Measurements from ENCODE around the gene KLHL5. TPM values are rescaled to one million over a fixed set of nuclear protein-coding genes. Genes with fewer than 3 reads are reported as not detected.

Gene KLHL5
- total and polyA plus RNA-seq, 2 of the 4 experiments (the other 2 are of a cell fraction): 58.8 to 97.7 TPM

DNA sequence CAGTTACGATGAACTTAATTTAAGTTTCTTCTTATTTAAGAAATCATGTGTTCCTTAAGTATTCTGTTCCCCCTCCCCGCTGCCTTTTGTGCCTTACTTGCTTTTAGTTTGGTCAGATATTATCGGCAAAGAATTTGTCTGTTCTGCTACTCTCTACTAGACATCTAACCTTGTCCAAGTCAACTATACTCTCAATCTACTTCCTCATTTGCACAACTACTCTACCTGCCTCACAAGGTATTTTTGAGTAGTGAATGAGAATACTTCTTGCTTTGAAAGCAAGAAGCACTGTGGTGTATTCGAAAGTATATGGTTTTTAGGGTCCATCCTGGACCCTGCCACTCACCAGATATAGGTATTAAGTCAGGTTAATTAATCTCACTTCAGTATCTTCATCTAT lies 8.0 kb upstream of the KLHL5 start:
- no TSS peak for BruUV-seq (replicated peaks)
- Histone ChIP-seq H4K20me1 (ENCODE audit: insufficient read depth, low read length) (peaks cover 91% of the 10 kb centered on the region), H4K8ac (ENCODE audit: low read depth in 2 of 2, low read length in 2 of 2) (no peak overlapping the region), H3K4me3 (ENCODE audit: insufficient read depth, low read depth, low read length) (no peak overlapping the region), H3K18ac (ENCODE audit: low read depth, low read length) (no peak overlapping the region), H2BK20ac (ENCODE audit: low read depth, low read length) (no peak overlapping the region), H3K27me3 (ENCODE audit: control insufficient read depth, insufficient read depth, low read length) (no peaks in the 10 kb centered on the region), H2BK120ac (ENCODE audit: low read depth, low read length) (no peak overlapping the region), H3K4me2 (ENCODE audit: low read depth, low read length) (no peak overlapping the region), H4K5ac (ENCODE audit: low read depth, low read length) (no peak overlapping the region), H3K27ac (ENCODE audit: insufficient read depth, low read length) (no peak overlapping the region), H3K79me1 (ENCODE audit: low read depth in 1 of 2, low read length in 2 of 2) (peaks cover 6 to 62% of the 10 kb centered on the region in 2 experiments; a peak in 3 of 4 replicates), H3K36me3 (ENCODE audit: control insufficient read depth, insufficient read depth, low read length) (peaks cover 2% of the 10 kb centered on the region; the same call in 1 of the 2 replicates), H3K9ac (ENCODE audit: low read depth, low read length) (no peak overlapping the region), H3K4ac (ENCODE audit: low read depth, low read length) (no peak overlapping the region), H2AFZ (replicated peaks; ENCODE audit: low read length, poor library complexity) (no peak overlapping the region), H3K14ac (replicated peaks; ENCODE audit: low read depth, low read length) (no peak overlapping the region), H3K56ac (ENCODE audit: extremely low read depth, insufficient read depth, low read length) (no peak overlapping the region), H3K23ac (ENCODE audit: low read depth, low read length) (no peak overlapping the region), H2AK5ac (ENCODE audit: low read depth, low read length) (no peak overlapping the region), H2BK15ac (ENCODE audit: low read depth, low read length) (no peak overlapping the region), H4K91ac (ENCODE audit: insufficient read depth, low read depth, low read length) (no peak overlapping the region), H2BK5ac (ENCODE audit: low read depth, low read length, poor library complexity, severe bottlenecking) (no peak overlapping the region), H3K9me3 (ENCODE audit: control insufficient read depth, insufficient read depth, low read length) (no peaks in the 10 kb centered on the region), H2AK9ac (replicated peaks; ENCODE audit: low read depth, low read length, poor library complexity) (no peak overlapping the region), H3K9me1 (ENCODE audit: insufficient read depth, low read length) (peaks cover 7% of the 10 kb centered on the region), H3K4me1 (ENCODE audit: control insufficient read depth, insufficient read depth, low read length) (peaks cover 5% of the 10 kb centered on the region)
- in situ Hi-C loops (cut with MboI; ENCODE audit: low sequenced_read_pairs) (no loop called here), dilution Hi-C loops (cut with HindIII; ENCODE audit: low sequenced_read_pairs, unreplicated experiment) (no loop called here), intact Hi-C loops (cut with micrococcal nuclease) (no loop called here)
- ChIA-PET POLR2A (ENCODE audit: unreplicated experiment) (no interaction called here), CTCF (no interaction called here)
- DNase-seq: no peak
- WGBS, 2 experiments (ENCODE audit: extremely low coverage in 2 of 2, insufficient read length in 1 of 2): 100% methylated on average over 1 of the region's 4 CpGs; no CpG with 5 or more reads in 1 of the 2 experiments
- no peak for ATAC-seq (ENCODE audit: low read depth)
- TF ChIP-seq MAZ (IDR thresholded peaks at IDR 0.05; ENCODE audit: borderline replicate concordance, low read depth, low read length) (no peak), RAD21 (IDR thresholded peaks at IDR 0.05; ENCODE audit: low read length) (no peak)
- TF ChIP-seq, protein P1, sequence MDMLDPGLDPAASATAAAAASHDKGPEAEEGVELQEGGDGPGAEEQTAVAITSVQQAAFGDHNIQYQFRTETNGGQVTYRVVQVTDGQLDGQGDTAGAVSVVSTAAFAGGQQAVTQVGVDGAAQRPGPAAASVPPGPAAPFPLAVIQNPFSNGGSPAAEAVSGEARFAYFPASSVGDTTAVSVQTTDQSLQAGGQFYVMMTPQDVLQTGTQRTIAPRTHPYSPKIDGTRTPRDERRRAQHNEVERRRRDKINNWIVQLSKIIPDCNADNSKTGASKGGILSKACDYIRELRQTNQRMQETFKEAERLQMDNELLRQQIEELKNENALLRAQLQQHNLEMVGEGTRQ (IDR thresholded peaks at IDR 0.05; ENCODE audit: low read depth, low read length): no peak

All from IMR-90 (cell line).